Cardiac muscle cell (in vitro differentiated cells and primary cell): ENCODE measurements around the gene XYLT1. TPM values are rescaled to one million over a fixed set of nuclear protein-coding genes. Genes with fewer than 3 reads are reported as not detected.

ENCODE experiments used
- DNase-seq, 2 donors: peaks; one replicate each; pipeline versions ENCODE4 v3.0.0 to v3.0.0-alpha.2; 2010 to 2017; ENCODE audit warnings: low read depth in 1 of 2, low spot score in 1 of 2
- H3K27ac ChIP-seq: fragments of 200-600 bp; sonication (generic); 2 replicates; pipeline ENCODE4 v1.5.1; 2016
- H3K27me3 ChIP-seq: fragments of 200-600 bp; sonication (generic); 2 replicates; pipeline ENCODE4 v1.6.0; 2016; ENCODE audit warnings: control low read depth
- H3K36me3 ChIP-seq: fragments of 200-600 bp; sonication (generic); 2 replicates; pipeline ENCODE4 v1.5.1; 2016; ENCODE audit warnings: control low read depth
- H3K4me1 ChIP-seq: fragments of 200-600 bp; sonication (generic); 2 replicates; pipeline ENCODE4 v1.8.1; 2017; ENCODE audit warnings: low read depth, mild to moderate bottlenecking, mixed run types
- H3K4me3 ChIP-seq: fragments of 200-600 bp; sonication (generic); 2 replicates; pipeline ENCODE4 v1.5.1; 2016; ENCODE audit warnings: mild to moderate bottlenecking
- H3K9me3 ChIP-seq: fragments of 200-600 bp; sonication (generic); 2 replicates; pipeline ENCODE4 v1.5.1; 2017; ENCODE audit warnings: low read depth, mild to moderate bottlenecking, control low read depth
- CTCF ChIP-seq: IDR thresholded peaks from 2 replicates; pipeline ENCODE4 v1.5.1; 2012; ENCODE audit warnings: low read depth, mild to moderate bottlenecking, low read length
- polyA plus RNA-seq: library from polyadenylated mRNA; unstranded; fragments of >200 nt; fragmentation: Nextera tagmentation; extraction: Ambion mirVana; gene quantifications from 2 replicates; pipeline ENCODE4 v1.2.1, GENCODE V29; 2016
- total RNA-seq: library from RNA; depleted of rRNA; stranded (reverse); fragments of >200 nt; gene quantifications from 2 replicates; pipeline ENCODE4 v1.2.3, GENCODE V29; 2016

The XYLT1 gene
- total and polyA plus RNA-seq, 2 experiments from 2014 or later: 3.1 to 7.2 TPM

- TF ChIP-seq CTCF: no peak
- H3K4me3 ChIP-seq: no peak overlapping the region
- no peaks in the 10 kb centered on the region for H3K4me1 ChIP-seq
- DNase-seq: peak in 1 of 2 donors; percentile 48
- no peak overlapping the region for H3K27ac ChIP-seq
- H3K27me3 ChIP-seq: no peaks in the 10 kb centered on the region
- no peaks in the 10 kb centered on the region for H3K9me3 ChIP-seq
- H3K36me3 ChIP-seq: no peaks in the 10 kb centered on the region
Measured at GRCh38 chr16:17177959-17178905, 292.5 kb downstream of the XYLT1 start.

GRCh38 chr16:17177242-17177958 lies 293.4 kb downstream of the XYLT1 start:
- H3K4me1 ChIP-seq: no peaks in the 10 kb centered on the region
- no peaks in the 10 kb centered on the region for H3K9me3 ChIP-seq
- no peaks in the 10 kb centered on the region for H3K36me3 ChIP-seq
- H3K27me3 ChIP-seq: no peaks in the 10 kb centered on the region
- H3K4me3 ChIP-seq: no peak overlapping the region
- no peak overlapping the region for H3K27ac ChIP-seq
- DNase-seq: no peak
- no peak for TF ChIP-seq CTCF

GRCh38 chr16:17176199-17176598 lies 294.6 kb downstream of the XYLT1 start:
- no peaks in the 10 kb centered on the region for H3K36me3 ChIP-seq

GRCh38 chr16:17173281-17173680 lies 297.5 kb downstream of the XYLT1 start:
- no peaks in the 10 kb centered on the region for H3K27me3 ChIP-seq
- no peak overlapping the region for H3K4me3 ChIP-seq
- H3K27ac ChIP-seq: no peak overlapping the region
- no peaks in the 10 kb centered on the region for H3K9me3 ChIP-seq
- peak in 1 of 2 donors; percentile 37 for DNase-seq
- H3K4me1 ChIP-seq: no peaks in the 10 kb centered on the region
- H3K36me3 ChIP-seq: no peaks in the 10 kb centered on the region
- no peak for TF ChIP-seq CTCF

More at GRCh38 chr16:17176199-17176598, 294.6 kb downstream of the XYLT1 start:
- Histone ChIP-seq H3K27me3 (no peaks in the 10 kb centered on the region), H3K9me3 (no peaks in the 10 kb centered on the region), H3K4me3 (no peak overlapping the region), H3K27ac (no peak overlapping the region), H3K4me1 (no peaks in the 10 kb centered on the region)
- no peak for DNase-seq
- TF ChIP-seq CTCF: no peak

GRCh38 chr16:17171250-17172143 lies 299.3 kb downstream of the XYLT1 start:
- no peaks in the 10 kb centered on the region for H3K4me1 ChIP-seq
- no peaks in the 10 kb centered on the region for H3K27me3 ChIP-seq
- H3K9me3 ChIP-seq: no peaks in the 10 kb centered on the region
- no peak overlapping the region for H3K27ac ChIP-seq
- TF ChIP-seq CTCF: no peak
- no peaks in the 10 kb centered on the region for H3K36me3 ChIP-seq
- no peak overlapping the region for H3K4me3 ChIP-seq
- no peak for DNase-seq
